Epithelial cell of esophagus (primary cell): Measurements from ENCODE around the gene ACSL1.

ENCODE experiments used
- DNase-seq: peaks from one replicate; pipeline ENCODE4 v3.0.0; 2010; ENCODE audit warnings: low read depth
- H3K4me3 ChIP-seq: 2 replicates; pipeline ENCODE4 v1.5.1; 2011; ENCODE audit warnings: mild to moderate bottlenecking, low read length, control low read depth
- CTCF ChIP-seq: IDR thresholded peaks from 2 replicates; pipeline ENCODE4 v1.5.1; 2011; ENCODE audit warnings: low read depth, mild to moderate bottlenecking, low read length, control low read depth, inconsistent platforms; ENCODE audit not compliant: insufficient read depth; ENCODE audit errors: missing control alignments

The ACSL1 gene

GRCh38 chr4:184801781-184802696 lies 23.7 kb downstream of the ACSL1 start:
- no peak overlapping the region for H3K4me3 ChIP-seq
- peak; percentile 87 for DNase-seq
- TF ChIP-seq CTCF, result no peak

GRCh38 chr4:184798504-184798903 lies 27.3 kb downstream of the ACSL1 start:
- no peak for TF ChIP-seq CTCF
- DNase-seq, result no peak
- H3K4me3 ChIP-seq, result no peak overlapping the region

GRCh38 chr4:184796906-184797305 lies 28.9 kb downstream of the ACSL1 start:
- TF ChIP-seq CTCF, result no peak
- DNase-seq, result no peak
- H3K4me3 ChIP-seq, result no peak overlapping the region

GRCh38 chr4:184795214-184795844 lies 30.4 kb downstream of the ACSL1 start:
- no peak for DNase-seq
- no peak for TF ChIP-seq CTCF
- H3K4me3 ChIP-seq, result no peak overlapping the region

GRCh38 chr4:184794470-184794869 lies 31.3 kb downstream of the ACSL1 start:
- no peak for TF ChIP-seq CTCF
- no peak overlapping the region for H3K4me3 ChIP-seq
- no peak for DNase-seq

- no peak overlapping the region for H3K4me3 ChIP-seq
- TF ChIP-seq CTCF, result no peak
- no peak for DNase-seq
These were observed 31.9 kb downstream of the ACSL1 start for GRCh38 chr4:184793735-184794355.
